DMS53 (cell line): ENCODE results near the gene KRT76.

Source experiments
- DNase-seq: peaks from one replicate; lab custom pipeline; 2025; lab: John Stamatoyannopoulos, UW

KRT76 gene

GRCh38 chr12:52730383-52730782 lies 46.8 kb downstream of the KRT76 start:
- DNase-seq = no peak

- no peak for DNase-seq
Observed at GRCh38 chr12:52729147-52729546, 48.0 kb downstream of the KRT76 start.

- no peak for DNase-seq
Observed at GRCh38 chr12:52728374-52728773, 48.8 kb downstream of the KRT76 start.

- DNase-seq = no peak
Observed at GRCh38 chr12:52727037-52727436, 50.1 kb downstream of the KRT76 start.

- DNase-seq = no peak
Observed at GRCh38 chr12:52726451-52726850, 50.7 kb downstream of the KRT76 start.

- no peak for DNase-seq
Observed at GRCh38 chr12:52724384-52724783, 52.8 kb downstream of the KRT76 start.

- no peak for DNase-seq
Observed at GRCh38 chr12:52722680-52723079, 54.5 kb downstream of the KRT76 start.

- no peak for DNase-seq
Observed at GRCh38 chr12:52721838-52722470, 55.2 kb downstream of the KRT76 start.

GRCh38 chr12:52720365-52720886 lies 56.7 kb downstream of the KRT76 start:
- no peak for DNase-seq
